Measurements from ENCODE around the gene HS3ST6. TPM values are rescaled to one million over a fixed set of nuclear protein-coding genes. Genes with fewer than 3 reads are reported as not detected.

HS3ST6 gene
- not detected in 2 replicates for total RNA-seq

GRCh38 chr16:1918351-1919326 lies at the start of gene HS3ST6:
TSS of gene HS3ST6 (minus strand) at chr16:1918415. CDS start at chr16:1918323, 92 bp downstream.

GRCh38 chr16:1966460-1966859 lies 48.2 kb upstream of the HS3ST6 start, which contains the start of gene RNF151:
TSS of gene RNF151 (plus strand) at chr16:1966856. CDS start at chr16:1966882, 26 bp downstream.

GRCh38 chr16:1964506-1965395 lies 46.5 kb upstream of the HS3ST6 start, which contains the start of gene RPS2:
TSS of gene RPS2 (minus strand) at chr16:1964826. CDS start at chr16:1964625, 201 bp downstream.

GRCh38 chr16:1959269-1960039 lies 41.2 kb upstream of the HS3ST6 start, which contains the start of gene NDUFB10:
TSS of gene NDUFB10 (plus strand) at chr16:1959538. CDS start at chr16:1959625, 87 bp downstream.

GRCh38 chr16:1942810-1943726 lies 24.9 kb upstream of the HS3ST6 start, which contains the start of gene MSRB1:
TSS of gene MSRB1 (minus strand) at chr16:1943199. CDS start at chr16:1943156, 43 bp downstream.

GRCh38 chr16:1871974-1872635 lies 46.1 kb downstream of the HS3ST6 start, which contains the start of gene MEIOB:
TSS of gene MEIOB (minus strand) at chr16:1872164. CDS start at chr16:1868175, 3,989 bp downstream.

Other genes starting within 250 kb of the HS3ST6 start
- gene JPT2, start 240.1 kb downstream of the HS3ST6 start, total RNA-seq = 40.2 and 42.5 TPM in 2 replicates
- gene MAPK8IP3, start 212.2 kb downstream of the HS3ST6 start, total RNA-seq = 15.8 and 21.9 TPM in 2 replicates
- gene NME3, start 146.9 kb downstream of the HS3ST6 start, total RNA-seq = 33.0 and 44.9 TPM in 2 replicates
- 3.8 and 4.0 TPM in 2 replicates for gene EME2, start 145.6 kb downstream of the HS3ST6 start, total RNA-seq
- gene MRPS34, start 145.3 kb downstream of the HS3ST6 start, total RNA-seq = 51.1 and 58.0 TPM in 2 replicates
- 41.3 and 47.0 TPM in 2 replicates for gene SPSB3, start 135.8 kb downstream of the HS3ST6 start, total RNA-seq
- 54.0 and 59.8 TPM in 2 replicates for gene NUBP2, start 135.5 kb downstream of the HS3ST6 start, total RNA-seq
- gene IGFALS, start 124.7 kb downstream of the HS3ST6 start, total RNA-seq = 0.09 and 0.11 TPM in 2 replicates
- 41.3 and 78.7 TPM in 2 replicates for gene HAGH, start 91.6 kb downstream of the HS3ST6 start, total RNA-seq
- 54.5 and 67.1 TPM in 2 replicates for gene FAHD1, start 91.2 kb downstream of the HS3ST6 start, total RNA-seq
- gene MEIOB, start 46.3 kb downstream of the HS3ST6 start, total RNA-seq = not detected in 2 replicates
- gene MSRB1, start 24.8 kb upstream of the HS3ST6 start, total RNA-seq = 8.4 and 11.8 TPM in 2 replicates
- gene RPL3L, start 36.3 kb upstream of the HS3ST6 start, total RNA-seq = not detected in 2 replicates
- gene NDUFB10, start 41.1 kb upstream of the HS3ST6 start, total RNA-seq = 122 and 128 TPM in 2 replicates
- gene RPS2, start 46.4 kb upstream of the HS3ST6 start, total RNA-seq = 3,346 and 3,366 TPM in 2 replicates
- gene RNF151, start 48.4 kb upstream of the HS3ST6 start, total RNA-seq = not detected in 2 replicates
- gene TBL3, start 53.6 kb upstream of the HS3ST6 start, total RNA-seq = 21.0 and 27.2 TPM in 2 replicates
- 0.09 and 0.11 TPM in 2 replicates for gene NOXO1, start 63.1 kb upstream of the HS3ST6 start, total RNA-seq
- 8.9 and 9.1 TPM in 2 replicates for gene GFER, start 65.8 kb upstream of the HS3ST6 start, total RNA-seq
- 1.2 and 2.2 TPM in 2 replicates for gene SYNGR3, start 71.6 kb upstream of the HS3ST6 start, total RNA-seq
- gene ZNF598, start 91.4 kb upstream of the HS3ST6 start, total RNA-seq = 8.1 and 8.8 TPM in 2 replicates
- 0.43 and 0.52 TPM in 2 replicates for gene NPW, start 101.4 kb upstream of the HS3ST6 start, total RNA-seq
- 40.3 and 40.6 TPM in 2 replicates for gene NHERF2, start 108.5 kb upstream of the HS3ST6 start, total RNA-seq
- gene NTHL1, start 129.4 kb upstream of the HS3ST6 start, total RNA-seq = 25.9 and 29.7 TPM in 2 replicates
- gene TSC2, start 129.6 kb upstream of the HS3ST6 start, total RNA-seq = 27.5 and 28.2 TPM in 2 replicates
- 18.9 and 20.3 TPM in 2 replicates for gene PKD1, start 217.5 kb upstream of the HS3ST6 start, total RNA-seq
- 0.26 and 0.65 TPM in 2 replicates for gene RAB26, start 230.2 kb upstream of the HS3ST6 start, total RNA-seq
- 54.2 and 60.4 TPM in 2 replicates for gene TRAF7, start 237.4 kb upstream of the HS3ST6 start, total RNA-seq

Measured in dermis lymphatic vessel endothelial cell (primary cell).